GM12874 (cell line): ENCODE data around the gene DHDDS.

ENCODE experiments used
- CTCF ChIP-seq: IDR thresholded peaks from 2 replicates; pipeline ENCODE4 v1.5.1; 2011; ENCODE audit warnings: low read depth, mild to moderate bottlenecking, control low read depth, low read length, moderate library complexity; ENCODE audit not compliant: insufficient read depth

Gene DHDDS

GRCh38 chr1:26472320-26472900, 40.3 kb downstream of the DHDDS start, which contains the start of gene HMGN2:
HMGN2 (plus strand) TSS chr1:26472440; CDS start chr1:26472613, 173 bp downstream.
- no peak for TF ChIP-seq CTCF

GRCh38 chr1:26472901-26473845, 41.1 kb downstream of the DHDDS start:
- no peak for TF ChIP-seq CTCF

GRCh38 chr1:26474818-26475217, 42.7 kb downstream of the DHDDS start:
- TF ChIP-seq CTCF: no peak

DNA sequence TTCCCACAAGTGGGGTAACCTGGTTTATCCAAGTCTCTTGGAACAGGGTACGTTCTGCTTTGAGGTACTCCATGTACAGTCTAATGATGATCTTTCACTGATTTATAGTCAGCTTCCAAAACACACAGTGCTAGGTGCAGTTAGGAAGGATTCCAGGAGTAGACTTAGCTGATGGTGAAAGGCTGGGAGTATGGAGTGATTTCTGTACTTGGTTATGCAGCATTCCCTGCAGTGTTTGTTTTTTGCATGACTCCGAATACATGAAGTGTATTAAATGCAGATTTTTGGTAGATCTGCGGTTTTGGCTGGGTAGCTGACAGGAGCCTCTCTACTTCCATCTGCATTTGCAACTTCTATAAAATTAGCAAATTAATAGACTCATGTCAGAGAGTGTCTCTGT, 43.9 kb downstream of the DHDDS start:
- no peak for TF ChIP-seq CTCF

DNA sequence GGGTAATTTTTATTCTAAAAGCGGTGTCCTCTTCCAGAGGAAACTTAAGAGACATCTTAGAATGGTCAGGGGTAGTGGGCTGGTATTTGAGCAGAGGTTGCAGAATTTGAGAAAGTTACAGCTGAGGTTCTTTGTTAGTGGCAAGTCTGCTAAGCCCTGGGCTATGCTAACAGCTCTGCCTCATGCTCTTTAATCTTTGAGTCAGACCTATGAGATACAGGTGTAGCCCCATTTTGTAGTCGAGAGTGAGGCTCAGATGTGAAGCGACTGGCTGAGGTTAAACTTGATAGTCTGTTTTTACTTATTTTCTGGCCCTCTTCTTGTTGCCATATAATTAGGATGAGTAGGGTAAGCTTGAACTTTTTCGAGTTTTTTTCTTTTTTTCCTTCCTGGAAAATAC, 44.8 kb downstream of the DHDDS start:
- no peak for TF ChIP-seq CTCF

DNA sequence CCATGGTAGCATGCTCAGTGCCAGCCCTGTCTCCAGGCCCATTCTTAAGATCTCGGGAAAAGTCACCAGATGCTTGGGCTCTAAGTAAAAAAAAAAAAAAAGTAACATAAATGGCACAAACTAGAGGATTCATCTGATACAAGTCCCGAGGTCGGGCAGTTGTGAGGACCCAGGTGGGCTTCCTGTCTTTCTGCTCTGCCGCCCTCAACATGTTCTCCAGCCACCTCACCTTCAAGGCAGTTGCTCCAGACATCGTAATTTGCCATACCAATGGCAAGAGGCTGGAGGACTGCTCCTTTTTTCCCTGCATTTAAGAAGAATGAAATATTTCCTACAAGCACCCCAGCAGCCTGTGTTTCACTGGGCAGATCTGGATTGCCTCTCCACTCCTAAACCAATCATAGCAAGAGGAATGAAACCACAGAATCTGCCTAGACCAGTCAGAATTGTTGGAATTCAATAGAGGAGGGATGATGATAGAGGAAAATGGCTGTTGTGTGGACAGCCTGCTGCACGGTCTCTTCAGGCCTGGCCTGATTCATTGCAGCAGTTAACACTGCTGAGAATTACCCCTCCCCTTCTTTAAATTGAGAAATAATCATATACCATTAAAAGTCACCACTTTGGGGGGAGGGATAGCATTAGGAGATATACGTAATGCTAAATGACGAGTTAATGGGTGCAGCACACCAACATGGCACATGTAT, 45.5 kb downstream of the DHDDS start:
- TF ChIP-seq CTCF: no peak

DNA sequence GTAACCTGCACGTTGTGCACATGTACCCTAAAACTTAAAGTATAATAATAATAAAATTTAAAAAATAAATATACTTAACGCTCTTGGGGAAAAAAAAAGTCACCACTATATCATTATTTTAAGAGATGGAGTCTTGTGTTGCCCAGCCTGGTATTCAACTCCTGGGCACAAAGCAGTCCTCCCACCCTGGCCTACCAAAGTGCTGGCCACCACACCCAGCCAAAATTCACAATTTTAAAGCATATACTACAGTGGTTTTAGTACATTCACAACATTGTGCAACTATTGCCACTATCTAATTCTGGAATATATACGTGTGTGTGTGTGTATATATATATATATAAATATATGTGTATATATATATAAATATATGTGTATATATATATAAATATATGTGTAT, 46.0 kb downstream of the DHDDS start:
- TF ChIP-seq CTCF: no peak
